ENCODE measurements around the gene NTSR1.

- TF ChIP-seq CTCF (IDR thresholded peaks at IDR 0.05; ENCODE audit: insufficient read depth, low read length): no peak
- TF ChIP-seq POLR2AphosphoS5 (IDR thresholded peaks at IDR 0.05; ENCODE audit: low read depth): no peak
- TF ChIP-seq REST (IDR thresholded peaks at IDR 0.05; ENCODE audit: insufficient replicate concordance, low read depth): no peak
- TF ChIP-seq SPI1 (IDR thresholded peaks at IDR 0.05; ENCODE audit: borderline replicate concordance, low read depth): no peak
- TF ChIP-seq GABPA (IDR thresholded peaks at IDR 0.05; ENCODE audit: low read depth): no peak
Observed at GRCh38 chr20:62670156-62670555, 38.5 kb upstream of the NTSR1 start.
